ENCODE results near the gene SPATA4. TPM values are rescaled to one million over a fixed set of nuclear protein-coding genes. Genes with fewer than 3 reads are reported as not detected.

Gene SPATA4
- polyA plus RNA-seq, 3 donors = not detected

DNA sequence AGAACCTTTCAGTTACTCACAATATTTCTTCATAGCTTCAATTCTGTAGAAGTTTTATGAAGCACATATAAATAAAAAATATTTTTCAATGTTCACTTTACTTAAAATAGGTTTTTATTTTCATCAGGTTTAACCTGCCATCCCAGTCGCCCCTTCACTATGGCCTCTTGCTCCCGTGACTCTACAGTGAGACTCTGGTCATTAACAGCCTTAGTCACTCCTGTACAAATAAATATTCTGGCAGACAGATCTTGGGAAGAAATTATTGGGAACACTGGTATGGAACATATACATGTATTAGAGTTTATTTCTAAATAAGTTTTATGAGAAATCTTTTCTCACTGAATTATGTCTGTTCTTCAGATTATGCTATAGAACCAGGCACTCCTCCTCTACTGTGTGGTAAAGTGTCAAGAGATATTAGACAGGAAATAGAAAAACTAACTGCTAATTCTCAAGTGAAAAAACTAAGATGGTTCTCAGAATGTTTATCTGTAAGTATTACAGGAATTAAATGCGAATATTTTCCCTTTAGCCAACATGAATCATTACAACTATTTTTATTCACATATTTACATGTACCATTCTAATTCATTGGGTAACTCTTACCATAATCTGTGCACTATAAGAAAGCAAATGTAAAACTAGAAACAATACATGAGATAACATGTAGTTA lies 45.6 kb downstream of the SPATA4 start:
- DNase-seq = no peak
- H3K79me2 ChIP-seq (ENCODE audit: insufficient read depth, low read length) = no peaks in the 10 kb centered on the region
- TF ChIP-seq, protein P1, sequence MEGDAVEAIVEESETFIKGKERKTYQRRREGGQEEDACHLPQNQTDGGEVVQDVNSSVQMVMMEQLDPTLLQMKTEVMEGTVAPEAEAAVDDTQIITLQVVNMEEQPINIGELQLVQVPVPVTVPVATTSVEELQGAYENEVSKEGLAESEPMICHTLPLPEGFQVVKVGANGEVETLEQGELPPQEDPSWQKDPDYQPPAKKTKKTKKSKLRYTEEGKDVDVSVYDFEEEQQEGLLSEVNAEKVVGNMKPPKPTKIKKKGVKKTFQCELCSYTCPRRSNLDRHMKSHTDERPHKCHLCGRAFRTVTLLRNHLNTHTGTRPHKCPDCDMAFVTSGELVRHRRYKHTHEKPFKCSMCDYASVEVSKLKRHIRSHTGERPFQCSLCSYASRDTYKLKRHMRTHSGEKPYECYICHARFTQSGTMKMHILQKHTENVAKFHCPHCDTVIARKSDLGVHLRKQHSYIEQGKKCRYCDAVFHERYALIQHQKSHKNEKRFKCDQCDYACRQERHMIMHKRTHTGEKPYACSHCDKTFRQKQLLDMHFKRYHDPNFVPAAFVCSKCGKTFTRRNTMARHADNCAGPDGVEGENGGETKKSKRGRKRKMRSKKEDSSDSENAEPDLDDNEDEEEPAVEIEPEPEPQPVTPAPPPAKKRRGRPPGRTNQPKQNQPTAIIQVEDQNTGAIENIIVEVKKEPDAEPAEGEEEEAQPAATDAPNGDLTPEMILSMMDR (IDR thresholded peaks at IDR 0.05) = no peak
- no peak overlapping the region for H3K27ac Mint-ChIP-seq
- intact Hi-C loops (cut with micrococcal nuclease) = no loop called here
- H4K20me1 ChIP-seq (ENCODE audit: insufficient read depth, low read length) = no peaks in the 10 kb centered on the region
- no peaks in the 10 kb centered on the region for H3K4me1 ChIP-seq (ENCODE audit: control insufficient read depth in 1 of 2, insufficient read depth in 2 of 2, low read length in 2 of 2)
- no peak overlapping the region for H3K4me3 Mint-ChIP-seq
- WGBS (ENCODE audit: insufficient coverage) = no CpG with 5 or more reads among the region's 3 CpGs
- H3K9me3 ChIP-seq (replicated peaks in 1 of 2; ENCODE audit: control insufficient read depth in 1 of 2, insufficient read depth in 1 of 2, low read length in 2 of 2) = no peaks in the 10 kb centered on the region
- H3K27me3 ChIP-seq (ENCODE audit: control insufficient read depth in 2 of 2, insufficient read depth in 2 of 2, low read length in 2 of 2) = no peaks in the 10 kb centered on the region
- no peaks in the 10 kb centered on the region for H3K27me3 Mint-ChIP-seq (ENCODE audit: low read depth in 3 of 3)
- H3K9me3 Mint-ChIP-seq = no peaks in the 10 kb centered on the region
- H3K4me3 ChIP-seq (replicated peaks in 1 of 3; ENCODE audit: low read depth in 2 of 3, low read length in 3 of 3) = no peak overlapping the region
- H3K4me1 Mint-ChIP-seq = no peaks in the 10 kb centered on the region
- H3K36me3 Mint-ChIP-seq = no peaks in the 10 kb centered on the region
- H2AFZ ChIP-seq (ENCODE audit: insufficient read depth, low read depth, low read length, poor library complexity, severe bottlenecking) = no peak overlapping the region
- no peak overlapping the region for H3K4me2 ChIP-seq (replicated peaks; ENCODE audit: extremely low read depth, low read length, poor library complexity, severe bottlenecking)
- H3K27ac ChIP-seq (ENCODE audit: low read depth in 1 of 2, low read length in 2 of 2) = no peak overlapping the region
- H3K36me3 ChIP-seq (replicated peaks in 1 of 2; ENCODE audit: control insufficient read depth in 1 of 2, insufficient read depth in 2 of 2, low read length in 2 of 2) = no peaks in the 10 kb centered on the region
- no peak overlapping the region for H3K9ac ChIP-seq (ENCODE audit: insufficient read depth, low read length, poor library complexity, severe bottlenecking)

DNA sequence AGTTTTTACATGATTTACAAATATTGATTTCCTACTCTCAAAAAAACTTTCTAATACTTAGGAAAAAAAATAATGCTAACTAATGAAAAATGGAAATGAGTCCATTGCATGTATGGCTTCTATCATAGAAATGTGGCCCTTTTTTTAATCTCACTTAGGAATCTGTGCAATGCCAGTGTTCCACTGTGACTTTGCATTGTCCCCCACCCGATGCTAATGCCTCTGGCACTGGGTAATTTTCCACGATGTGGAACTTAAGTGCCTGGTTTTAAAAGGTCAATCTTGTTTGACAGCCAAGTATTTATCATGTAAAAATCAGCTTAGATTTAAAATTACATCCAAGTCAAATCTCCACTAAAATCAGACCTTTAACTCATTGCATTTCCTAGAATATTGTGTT lies 53.1 kb downstream of the SPATA4 start:
- Histone ChIP-seq H3K4me1 (ENCODE audit: control insufficient read depth in 1 of 2, insufficient read depth in 2 of 2, low read length in 2 of 2) (no peaks in the 10 kb centered on the region), H3K79me2 (ENCODE audit: insufficient read depth, low read length) (no peaks in the 10 kb centered on the region), H3K9ac (ENCODE audit: insufficient read depth, low read length, poor library complexity, severe bottlenecking) (no peak overlapping the region), H4K20me1 (ENCODE audit: insufficient read depth, low read length) (no peaks in the 10 kb centered on the region), H3K4me2 (replicated peaks; ENCODE audit: extremely low read depth, low read length, poor library complexity, severe bottlenecking) (no peak overlapping the region), H3K9me3 (replicated peaks in 1 of 2; ENCODE audit: control insufficient read depth in 1 of 2, insufficient read depth in 1 of 2, low read length in 2 of 2) (no peaks in the 10 kb centered on the region), H3K4me3 (replicated peaks in 1 of 3; ENCODE audit: low read depth in 2 of 3, low read length in 3 of 3) (no peak overlapping the region), H3K36me3 (replicated peaks in 1 of 2; ENCODE audit: control insufficient read depth in 1 of 2, insufficient read depth in 2 of 2, low read length in 2 of 2) (no peaks in the 10 kb centered on the region), H3K27me3 (ENCODE audit: control insufficient read depth in 2 of 2, insufficient read depth in 2 of 2, low read length in 2 of 2) (no peaks in the 10 kb centered on the region), H3K27ac (ENCODE audit: low read depth in 1 of 2, low read length in 2 of 2) (no peak overlapping the region), H2AFZ (ENCODE audit: insufficient read depth, low read depth, low read length, poor library complexity, severe bottlenecking) (no peak overlapping the region)
- H3K9me3 Mint-ChIP-seq = no peaks in the 10 kb centered on the region
- H3K27me3 Mint-ChIP-seq (ENCODE audit: low read depth in 3 of 3) = peaks cover 0 to 2% (median 0%) of the 10 kb centered on the region in 3 donors
- intact Hi-C loops (cut with micrococcal nuclease) = no loop called here
- H3K27ac Mint-ChIP-seq = no peak overlapping the region
- no peaks in the 10 kb centered on the region for H3K36me3 Mint-ChIP-seq
- no peak for DNase-seq
- no CpG with 5 or more reads among the region's 2 CpGs for WGBS (ENCODE audit: insufficient coverage)
- no peaks in the 10 kb centered on the region for H3K4me1 Mint-ChIP-seq
- TF ChIP-seq, protein P1 (IDR thresholded peaks at IDR 0.05) = no peak
- H3K4me3 Mint-ChIP-seq = no peak overlapping the region
